GM19452 (cell line): ENCODE measurements around the gene DIO1.
A peak's percentile ranks its signal among the peaks of the same experiment; 100 is the strongest.
"Not testable (repeated sequence)": the region's sequence is repeated elsewhere in the genome, so short reads cannot be mapped to it uniquely, and the experiment has no call there.

ENCODE experiments used
- ATAC-seq: cut with Tn5 transposase; IDR thresholded peaks from one replicate; pipeline ENCODE4 v1.9.1; 2021; ENCODE audit not compliant: unreplicated experiment

DIO1 gene

DNA sequence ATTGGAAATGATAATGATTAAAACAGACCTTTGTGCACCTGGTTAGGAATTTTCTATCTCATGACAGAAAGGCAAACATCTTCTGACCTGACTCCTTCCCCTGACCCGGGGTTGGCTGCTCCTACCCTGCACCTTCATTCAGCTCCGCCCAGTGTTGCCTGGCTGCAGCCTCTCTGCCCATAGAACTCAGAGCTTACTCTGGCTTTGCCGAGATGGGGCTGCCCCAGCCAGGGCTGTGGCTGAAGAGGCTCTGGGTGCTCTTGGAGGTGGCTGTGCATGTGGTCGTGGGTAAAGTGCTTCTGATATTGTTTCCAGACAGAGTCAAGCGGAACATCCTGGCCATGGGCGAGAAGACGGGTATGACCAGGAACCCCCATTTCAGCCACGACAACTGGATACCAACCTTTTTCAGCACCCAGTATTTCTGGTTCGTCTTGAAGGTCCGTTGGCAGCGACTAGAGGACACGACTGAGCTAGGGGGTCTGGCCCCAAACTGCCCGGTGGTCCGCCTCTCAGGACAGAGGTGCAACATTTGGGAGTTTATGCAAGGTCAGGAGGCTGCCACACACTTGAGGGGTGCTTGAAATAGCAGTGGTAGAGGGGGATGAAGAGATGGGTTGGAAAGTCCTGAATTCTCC, at the start of gene DIO1:
DIO1 (plus strand) TSS at position 189 of the 638 bp plus-strand sequence; CDS start at position 213, 24 bp downstream.
- no peak for ATAC-seq

DNA sequence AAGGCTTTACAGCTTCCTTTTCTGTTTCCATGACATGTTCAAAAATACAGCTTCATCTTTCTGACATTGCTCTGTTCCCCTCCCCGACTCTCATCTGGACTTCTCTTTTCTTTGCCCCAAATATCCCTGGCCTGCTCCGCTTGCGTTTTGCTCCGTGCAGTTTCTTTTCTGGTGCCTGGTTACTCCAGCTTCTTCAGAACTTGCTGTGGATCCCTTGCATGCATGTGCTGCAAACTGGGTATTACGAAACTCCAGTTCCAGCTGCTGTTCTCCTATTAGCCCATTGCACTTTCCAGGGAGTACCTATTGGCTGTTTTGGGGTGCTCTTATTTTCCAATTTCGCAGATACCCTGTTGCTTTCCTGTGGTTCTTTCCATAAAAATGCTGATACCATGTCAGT, 46.0 kb upstream of the DIO1 start:
- ATAC-seq = no peak

DNA sequence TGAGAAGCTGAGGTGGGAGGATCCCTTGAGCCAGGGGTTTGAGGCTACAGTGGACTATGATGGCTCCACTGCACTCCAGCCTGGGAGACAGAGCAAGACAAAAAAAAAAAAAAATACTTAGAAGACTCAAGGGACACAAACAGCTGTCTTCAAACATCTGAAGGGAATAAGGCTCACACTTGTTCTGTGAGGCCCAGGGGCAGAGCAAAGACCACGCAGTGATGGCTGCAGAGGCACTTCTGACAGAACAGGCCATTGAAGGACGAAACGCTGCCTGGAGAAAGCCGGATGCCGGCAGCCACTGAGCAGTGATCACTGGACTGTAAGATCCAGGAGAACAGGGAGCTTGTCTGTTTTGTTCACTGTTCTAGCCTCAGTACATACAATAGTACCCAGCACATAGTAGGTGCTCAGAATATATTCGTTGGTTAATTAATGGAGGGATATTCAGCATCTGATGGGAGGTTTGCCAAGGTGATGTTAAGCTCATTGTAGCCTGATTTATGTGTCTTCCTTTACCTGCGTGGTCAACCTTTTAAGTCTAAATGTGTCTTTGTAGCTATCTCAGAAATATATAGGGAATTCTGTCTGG, 43.8 kb upstream of the DIO1 start:
- no peak for ATAC-seq

DNA sequence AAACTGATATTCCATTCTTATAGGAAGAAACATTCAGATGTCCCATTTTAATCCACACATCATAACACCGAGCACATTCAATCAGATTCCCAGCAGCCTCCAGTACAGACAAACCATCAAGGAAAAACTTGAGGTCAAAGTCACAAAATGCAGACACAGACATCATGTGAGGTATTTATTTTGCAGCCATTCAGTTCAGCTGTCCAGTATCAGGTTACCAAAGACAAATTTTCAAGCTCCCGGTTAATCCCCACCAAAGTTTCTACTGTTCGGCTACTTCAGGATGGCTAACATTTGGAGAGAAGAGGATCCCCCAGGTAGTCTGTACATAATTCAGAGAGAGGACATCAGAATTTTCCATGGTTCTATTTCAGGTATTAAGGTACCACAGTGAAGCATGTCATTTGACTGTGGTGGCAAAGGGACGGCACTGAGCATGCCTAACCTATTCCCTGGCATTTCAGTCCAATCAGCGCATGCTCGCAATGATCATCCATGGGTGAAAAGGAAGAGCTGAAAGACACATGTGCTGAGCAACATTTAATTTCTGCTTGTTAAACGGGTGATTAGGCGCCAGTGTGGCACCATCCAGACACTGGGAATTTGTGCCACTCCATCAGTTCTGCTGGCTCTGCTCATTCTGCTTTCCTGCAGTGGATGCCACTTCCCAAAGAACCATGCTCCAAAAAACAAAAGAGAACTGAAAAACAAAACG, 42.3 kb upstream of the DIO1 start:
- no peak for ATAC-seq

DNA sequence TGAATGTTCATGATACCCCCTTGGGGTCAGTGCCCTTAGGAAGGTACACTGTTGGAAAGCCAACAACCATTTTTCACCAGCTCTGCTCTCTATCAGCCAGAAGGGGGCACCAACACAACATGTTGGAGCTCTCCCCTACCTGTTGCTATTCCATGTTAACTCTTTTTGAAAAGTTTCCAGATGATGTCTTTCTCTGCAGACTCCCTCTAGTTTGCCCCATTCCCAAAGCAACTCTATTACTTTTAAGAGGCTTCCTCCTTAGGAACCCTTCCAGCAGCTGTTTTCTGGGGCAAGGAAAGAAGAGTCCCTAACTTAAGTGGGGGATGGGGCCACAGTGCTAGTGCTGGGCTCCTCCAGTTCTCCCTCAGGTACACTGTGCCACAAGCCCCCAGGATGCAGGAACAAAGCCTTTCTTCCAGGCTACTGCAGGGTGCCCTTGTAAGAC, 33.0 kb upstream of the DIO1 start:
- ATAC-seq = no peak

DNA sequence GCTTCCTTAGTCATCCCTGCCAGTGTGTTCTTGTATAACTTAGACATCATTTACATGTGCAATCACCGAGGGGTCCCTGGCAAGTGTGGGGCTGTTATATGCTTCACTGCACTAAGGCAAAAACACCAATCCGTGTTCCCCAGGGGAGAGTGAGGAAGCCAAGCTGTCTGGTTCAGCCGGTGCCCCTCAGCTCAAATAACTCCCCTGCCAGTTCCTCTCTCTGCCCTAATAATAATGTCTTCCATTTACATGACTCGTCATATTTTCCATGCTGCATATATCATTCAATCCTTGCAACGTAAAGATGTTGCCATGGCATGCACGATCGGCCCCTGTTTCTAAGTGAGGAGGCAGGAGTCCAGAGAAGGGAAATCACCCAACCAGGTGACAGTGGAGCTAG, 31.5 kb upstream of the DIO1 start:
- no peak for ATAC-seq

DNA sequence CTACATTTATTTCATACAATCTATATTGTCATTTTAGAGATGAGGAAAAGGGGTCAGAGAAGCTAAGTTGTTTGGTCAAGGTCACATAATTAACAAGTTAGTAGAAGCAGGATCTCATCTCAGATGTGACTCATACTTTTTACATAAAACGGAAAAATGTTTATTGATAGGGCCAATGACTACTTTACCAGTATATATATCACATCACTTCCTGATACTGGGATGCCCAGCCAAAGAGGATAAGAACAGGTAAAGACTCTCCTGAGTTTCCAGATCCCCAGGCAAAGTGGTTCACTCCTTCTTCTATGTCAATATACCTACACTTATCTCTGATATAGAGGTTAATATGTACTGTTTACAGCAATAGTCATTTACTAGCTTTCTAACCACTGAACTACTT, 25.4 kb upstream of the DIO1 start:
- ATAC-seq = no peak

DNA sequence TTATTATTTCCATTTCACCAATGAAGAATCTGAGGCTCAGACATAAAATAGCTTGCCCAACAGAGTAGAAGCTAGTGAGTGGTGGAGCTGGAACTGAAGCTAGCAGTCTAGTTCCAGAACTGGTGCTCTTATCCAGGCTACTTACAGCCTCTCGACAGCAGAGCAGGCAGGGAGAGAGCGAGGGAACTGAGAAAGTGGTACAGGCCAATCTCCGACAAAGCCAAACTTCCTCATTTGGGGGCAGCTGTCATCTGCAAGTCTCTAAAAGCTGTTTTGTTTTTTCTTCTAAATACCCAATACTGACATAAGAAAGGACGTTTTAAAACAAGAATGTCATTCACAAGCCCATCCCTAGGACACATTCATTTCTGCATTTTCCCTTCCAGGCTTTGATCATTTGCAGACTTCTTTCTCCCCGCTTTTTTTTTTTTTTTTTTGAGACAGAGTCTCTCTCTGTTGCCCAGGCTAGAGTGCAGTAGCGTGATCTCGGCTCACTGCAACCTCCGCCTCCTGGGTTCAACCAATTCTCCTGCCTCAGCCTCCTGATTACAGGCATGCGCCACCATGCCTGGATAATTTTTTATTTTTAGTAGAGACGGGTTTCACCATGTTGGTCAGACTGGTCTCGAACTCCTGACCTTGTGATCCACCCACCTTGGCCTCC, 24.4 kb upstream of the DIO1 start:
- ATAC-seq = no peak

DNA sequence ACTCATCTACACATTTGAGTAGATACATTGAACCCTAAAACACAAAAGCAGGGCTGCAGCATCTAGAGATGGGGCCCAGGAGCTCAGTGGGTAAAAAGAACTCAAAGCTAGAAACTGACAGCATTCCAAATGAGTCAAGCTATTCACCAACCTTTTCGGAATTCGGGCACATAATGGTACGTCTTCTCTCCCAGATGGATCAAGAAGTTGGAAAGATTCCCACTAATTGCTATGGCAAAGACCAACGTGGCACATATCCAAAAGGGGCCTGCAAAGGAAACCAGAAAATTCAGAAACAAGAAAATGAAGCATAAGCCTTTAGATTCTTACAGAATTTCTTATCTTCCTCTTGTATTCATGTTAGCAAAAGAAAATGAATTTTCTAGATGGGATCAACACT, 22.8 kb upstream of the DIO1 start:
- ATAC-seq = no peak

DNA sequence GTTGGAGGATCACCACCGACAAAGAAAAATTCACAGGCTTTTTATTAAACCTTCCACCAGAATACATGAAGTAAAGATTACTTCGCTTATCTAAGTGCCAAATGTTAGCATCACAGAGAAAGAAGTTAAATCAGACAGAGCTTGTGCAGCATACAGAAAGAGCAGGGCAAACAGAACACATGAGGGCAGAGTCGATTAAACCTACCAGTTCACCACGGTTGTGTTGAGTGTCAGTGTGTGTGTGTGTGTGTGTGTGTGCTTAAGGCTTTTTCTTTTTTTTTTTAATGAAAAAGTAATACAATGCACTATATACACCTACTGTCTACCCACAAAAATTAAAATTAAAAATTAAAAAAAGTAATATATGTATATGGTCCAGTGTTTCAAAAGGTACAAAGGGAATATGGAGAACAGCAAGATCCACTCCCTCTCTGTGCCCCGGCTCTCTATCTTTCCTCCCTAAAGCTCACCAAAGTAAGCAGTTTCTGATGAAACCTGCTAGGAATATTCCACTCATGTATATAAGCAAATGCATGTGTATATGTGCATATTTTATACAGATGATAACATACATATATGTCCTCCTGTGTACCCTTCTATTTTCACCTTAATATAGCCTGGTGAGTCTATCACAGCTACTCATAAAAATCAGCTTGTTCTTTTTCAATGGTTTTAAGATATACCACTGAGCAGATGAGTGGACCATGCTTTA, 22.1 kb upstream of the DIO1 start:
- no peak for ATAC-seq

DNA sequence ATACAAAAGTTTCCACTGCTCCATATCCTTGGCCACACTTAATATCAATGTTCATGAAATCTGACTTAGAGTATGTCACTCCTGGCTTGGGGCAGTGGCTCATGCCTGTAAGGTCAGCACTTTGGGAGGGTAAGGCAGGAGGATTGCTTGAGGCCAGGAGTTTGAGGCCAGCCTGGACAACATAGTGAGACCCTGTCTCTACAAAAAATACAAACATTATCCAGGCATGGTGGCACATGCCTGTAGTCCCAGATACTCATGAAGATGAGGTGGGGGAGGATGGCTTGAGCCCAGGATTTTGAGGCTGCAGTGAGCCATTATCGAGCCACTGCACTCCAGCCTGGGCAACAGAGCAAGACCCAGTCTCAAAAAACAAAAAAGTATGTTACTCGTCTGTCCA, 18.8 kb upstream of the DIO1 start:
- ATAC-seq = not testable (repeated sequence)

DNA sequence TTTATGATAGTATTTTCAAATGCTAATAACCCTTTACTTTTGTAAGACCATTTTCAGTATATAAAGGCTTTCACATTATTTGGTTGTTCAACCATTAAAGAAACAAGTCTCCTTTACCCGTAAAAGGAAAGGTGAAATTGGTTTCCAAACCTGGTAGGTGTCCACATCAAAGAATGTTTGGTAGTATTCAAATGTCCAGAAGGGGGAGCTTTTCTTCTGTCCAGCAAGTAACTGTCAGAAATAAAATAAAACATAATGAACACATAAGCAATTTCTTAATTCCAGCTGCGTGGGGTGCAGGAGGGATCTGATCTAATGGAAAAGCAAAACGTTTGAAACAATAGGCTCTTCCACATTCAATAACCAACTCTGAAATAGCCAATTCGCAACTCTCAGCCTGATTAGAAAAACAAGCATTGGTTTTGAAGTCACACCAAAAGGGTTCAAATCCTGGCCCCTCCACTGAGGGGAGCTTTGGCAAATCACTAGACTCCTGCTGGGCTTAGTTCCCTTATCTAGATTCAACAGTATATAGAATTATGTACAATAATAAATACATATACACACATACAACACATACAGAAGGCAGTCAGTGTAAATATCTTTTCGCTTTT, 15.4 kb upstream of the DIO1 start:
- no peak for ATAC-seq

DNA sequence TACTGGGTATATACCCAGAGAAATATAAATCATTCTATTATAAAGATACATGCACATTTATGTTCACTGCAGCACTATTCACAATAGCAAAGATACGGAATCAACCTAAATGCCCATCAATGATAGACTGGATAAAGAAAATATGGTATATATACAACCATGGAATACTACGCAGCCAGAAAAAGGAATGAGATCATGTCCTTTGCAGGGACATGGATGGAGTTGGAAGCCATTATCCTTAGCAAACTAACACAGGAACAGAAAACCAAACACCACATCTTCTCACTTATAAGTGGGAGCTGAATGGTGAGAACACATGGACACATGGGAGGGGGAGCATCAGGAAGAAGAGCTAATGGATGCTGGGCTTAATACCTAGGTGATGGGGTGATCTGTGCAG, 12.1 kb upstream of the DIO1 start:
- ATAC-seq = not testable (repeated sequence)

DNA sequence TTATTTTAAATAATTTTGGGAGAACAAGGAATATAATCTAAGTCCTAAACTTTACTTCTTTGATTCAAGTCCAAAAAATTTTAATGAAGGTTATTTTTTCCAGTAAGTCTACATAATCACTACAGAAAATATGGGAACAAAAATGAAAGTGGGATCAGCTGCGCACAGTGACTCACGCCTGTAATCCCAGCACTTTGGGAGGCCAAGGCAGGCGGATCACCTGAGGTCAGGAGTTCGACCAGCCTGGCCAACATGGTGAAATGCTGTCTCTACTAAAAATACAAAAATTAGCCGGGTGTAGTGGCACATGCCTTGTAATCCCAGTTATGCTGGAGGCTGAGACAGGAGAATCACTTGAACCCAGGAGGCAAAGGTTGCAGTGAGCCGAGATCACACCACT, 10.4 kb upstream of the DIO1 start:
- ATAC-seq = not testable (repeated sequence)

DNA sequence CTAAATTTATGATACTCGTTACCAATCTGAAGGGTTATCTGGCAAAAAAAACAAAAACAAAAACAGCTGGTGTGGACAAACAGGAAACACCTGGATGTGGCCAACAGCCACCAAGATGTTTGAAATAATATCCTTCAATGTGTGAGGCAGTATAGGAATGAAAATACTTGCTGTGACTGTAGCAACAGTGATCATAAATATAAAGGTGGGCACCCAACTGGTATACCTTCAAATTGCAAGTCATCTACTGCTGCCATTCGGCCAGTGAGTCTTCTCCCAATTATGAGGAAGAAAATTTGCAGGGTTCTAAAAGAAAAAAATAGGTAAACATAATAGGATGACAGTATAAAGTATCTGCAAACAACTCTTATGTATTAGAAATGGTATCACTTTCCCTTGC, 5.3 kb upstream of the DIO1 start:
- no peak for ATAC-seq

DNA sequence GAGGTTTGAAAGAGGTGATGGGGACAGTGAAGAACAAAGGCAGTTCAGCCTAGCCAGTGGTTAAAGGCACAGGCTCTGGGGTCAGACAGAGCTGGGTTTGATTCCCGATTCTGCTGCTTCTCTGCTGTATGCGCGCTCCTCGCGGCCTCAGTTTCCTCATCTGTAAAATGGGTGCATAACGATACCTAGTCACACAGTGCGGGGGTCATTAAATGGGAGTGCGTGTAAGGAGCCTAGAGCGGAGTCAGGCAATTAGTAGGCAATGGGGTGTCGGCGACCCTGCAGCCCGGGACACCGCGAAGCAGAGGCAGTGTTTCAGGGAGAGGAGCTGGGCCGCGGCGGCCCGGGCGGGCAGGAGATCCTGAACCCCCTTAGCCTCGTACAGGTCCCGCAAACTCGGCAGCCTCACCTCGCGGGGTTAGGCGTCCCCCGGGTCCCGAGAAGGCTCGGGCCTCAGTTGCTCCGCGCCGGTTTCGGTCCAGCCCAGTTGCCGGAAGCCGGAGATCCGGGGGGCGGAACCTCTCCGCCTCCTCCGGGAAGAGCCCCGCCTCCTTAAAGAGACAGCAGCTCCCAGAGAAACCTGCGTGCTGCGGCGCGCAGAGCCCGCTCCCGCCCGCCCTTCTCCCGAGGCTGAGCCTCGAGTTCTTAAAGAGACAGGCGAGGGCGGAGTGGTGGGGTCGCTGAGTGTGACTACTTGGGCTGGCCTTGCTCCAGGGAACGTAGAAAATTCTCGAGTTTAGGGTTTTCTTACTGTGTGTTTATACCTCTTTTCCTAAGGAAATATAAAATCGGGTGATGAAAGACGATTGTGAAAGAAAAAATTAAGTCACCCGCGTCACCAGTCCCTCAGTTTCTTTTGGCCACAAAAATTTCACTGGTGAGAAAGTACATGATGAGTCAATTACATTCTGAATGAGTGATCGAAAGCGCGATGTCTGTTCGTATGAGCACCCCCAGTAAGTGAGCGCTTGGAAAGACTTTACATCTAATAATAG, 4.4 kb upstream of the DIO1 start, which contains the start of gene YIPF1:
YIPF1 (minus strand) TSS at position 494 of the 995 bp plus-strand sequence. CDS start 860 bp downstream, outside the sequence.
- ATAC-seq = peak; percentile 87

DNA sequence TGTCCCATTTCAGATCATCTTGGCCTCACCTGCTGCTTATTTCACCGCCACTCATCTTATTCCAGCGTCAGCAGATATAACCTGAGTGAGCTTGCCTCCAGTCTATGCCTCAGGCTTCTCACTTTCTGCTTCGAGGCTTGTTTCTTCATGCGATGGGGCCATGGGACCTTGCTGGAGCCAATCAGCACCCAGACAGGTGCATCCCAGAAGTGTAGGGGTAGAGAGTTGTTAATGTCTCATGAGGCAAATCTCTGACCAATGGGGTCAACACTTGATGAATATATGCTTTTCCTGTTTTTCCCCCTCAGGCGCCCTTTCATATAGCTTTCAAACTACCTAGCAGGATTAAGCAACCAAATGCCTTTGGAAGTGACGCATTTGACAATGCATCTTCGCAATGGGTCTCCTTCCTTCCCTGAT, 3.5 kb upstream of the DIO1 start:
- ATAC-seq = no peak

DNA sequence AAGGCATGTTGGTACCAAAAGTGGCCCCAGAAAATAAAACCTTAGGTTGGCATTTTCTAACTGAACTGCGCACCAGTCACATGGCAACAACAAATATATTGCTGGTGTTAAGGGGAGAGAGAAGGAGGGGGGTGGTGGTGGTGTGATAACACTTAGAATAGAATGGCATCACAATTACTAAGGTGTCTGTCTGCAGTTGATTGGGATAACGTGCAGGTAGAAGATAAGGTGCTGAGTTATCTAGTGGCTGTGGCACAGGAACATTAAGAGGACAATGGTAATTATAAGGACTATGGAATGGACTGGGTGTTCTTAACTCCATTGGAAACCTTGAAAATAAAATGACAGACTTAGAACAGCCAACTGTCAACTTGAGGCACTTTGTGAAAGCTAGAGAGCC, 3.0 kb upstream of the DIO1 start:
- ATAC-seq = no peak

DNA sequence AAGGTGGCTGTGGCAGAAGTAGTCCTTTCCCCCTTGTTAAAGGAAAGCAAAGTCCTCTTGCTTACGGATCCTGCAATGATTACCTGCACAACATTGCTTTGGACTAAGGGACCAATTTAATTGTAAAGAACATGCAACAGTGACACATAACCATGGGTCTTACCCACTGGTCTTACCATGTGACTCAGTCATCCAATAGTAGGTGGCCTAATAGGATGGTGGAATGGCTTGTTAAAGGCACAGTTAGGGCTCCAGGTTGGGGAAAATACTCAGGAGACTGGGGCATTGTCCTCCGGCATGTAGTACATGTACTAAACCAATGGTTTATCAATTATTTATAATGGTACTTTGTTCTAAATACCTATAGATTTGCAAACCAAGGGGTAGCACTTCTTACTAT, 2.3 kb upstream of the DIO1 start:
- ATAC-seq = no peak
